ENCODE data around the gene USH2A.

- TF ChIP-seq CTCF (IDR thresholded peaks at IDR 0.05) (no peak), EZH2 (IDR thresholded peaks at IDR 0.05) (no peak)
Measured at GRCh38 chr1:216434232-216434631, 11.0 kb upstream of the USH2A start.
